Measurements from ENCODE around the gene CD99L2. TPM values are rescaled to one million over a fixed set of nuclear protein-coding genes. Genes with fewer than 3 reads are reported as not detected.

Gene CD99L2
- total RNA-seq, 1 experiment from 2014 or later, result 9.4 TPM

- ChIA-PET CTCF (interaction anchor here (2.2 kb wide), 1 partner anchor 8 kb away, joined by 5 read pairs; no protein-coding TSS in a partner anchor), POLR2A (interaction anchor here (0.6 kb wide), 1 partner anchor 303 kb away, joined by 4 read pairs; no protein-coding TSS in a partner anchor)
- DNase-seq (ENCODE audit: low spot score) (no peak), ATAC-seq (no peak)
- H3K4me1 Mint-ChIP-seq, result peaks cover 35% of the 10 kb centered on the region
- H3K27ac Mint-ChIP-seq, result no peak overlapping the region
- H3K36me3 Mint-ChIP-seq, result peaks cover 13% of the 10 kb centered on the region; the same call in 1 of the 2 replicates
- no peaks in the 10 kb centered on the region for H3K27me3 Mint-ChIP-seq (ENCODE audit: low read depth)
- TF ChIP-seq FOXJ3 (CRISPR knock-in tag; IDR thresholded peaks at IDR 0.05; ENCODE audit: borderline replicate concordance) (no peak), OVOL2 (CRISPR knock-in tag; IDR thresholded peaks at IDR 0.05; ENCODE audit: borderline replicate concordance) (no peak), ATF6 (CRISPR knock-in tag; IDR thresholded peaks at IDR 0.05) (no peak), PREB (CRISPR knock-in tag; IDR thresholded peaks at IDR 0.05; ENCODE audit: borderline replicate concordance) (no peak), ESRRA (CRISPR knock-in tag; IDR thresholded peaks at IDR 0.05; ENCODE audit: borderline replicate concordance) (no peak), ELF4 (CRISPR knock-in tag; IDR thresholded peaks at IDR 0.05; ENCODE audit: low read depth) (no peak), GTF2I (CRISPR knock-in tag; conservative IDR thresholded peaks at IDR 0.05) (no peak), MYBL2 (CRISPR knock-in tag; IDR thresholded peaks at IDR 0.05) (no peak), ZNF423 (CRISPR knock-in tag; IDR thresholded peaks at IDR 0.05) (no peak), NR1H2 (CRISPR knock-in tag; IDR thresholded peaks at IDR 0.05) (no peak)
- no peaks in the 10 kb centered on the region for H3K9me3 Mint-ChIP-seq
- no peak overlapping the region for H3K4me3 Mint-ChIP-seq
Measured at GRCh38 chrX:150774798-150775568, 123.5 kb downstream of the CD99L2 start.

GRCh38 chrX:150773634-150774033 lies 124.8 kb downstream of the CD99L2 start:
- H3K27ac Mint-ChIP-seq, result no peak overlapping the region
- CTCF ChIA-PET, result interaction anchor here (0.6 to 2.5 kb wide), 3 partner anchors 210 to 308 kb away, joined by 3 to 90 read pairs (median 3); partner anchors contain the start of gene HMGB3
- peaks cover 13% of the 10 kb centered on the region; the same call in 1 of the 2 replicates for H3K36me3 Mint-ChIP-seq
- DNase-seq (ENCODE audit: low spot score), result no peak
- TF ChIP-seq ARID4B (CRISPR knock-in tag; IDR thresholded peaks at IDR 0.05; ENCODE audit: borderline replicate concordance) (no peak), NR1H2 (CRISPR knock-in tag; IDR thresholded peaks at IDR 0.05) (no peak), MYBL2 (CRISPR knock-in tag; IDR thresholded peaks at IDR 0.05) (no peak), ZBTB21 (CRISPR knock-in tag; IDR thresholded peaks at IDR 0.05; ENCODE audit: borderline replicate concordance) (no peak), ZNF263 (CRISPR knock-in tag; IDR thresholded peaks at IDR 0.05; ENCODE audit: low read depth) (no peak), GABPB1 (CRISPR knock-in tag; IDR thresholded peaks at IDR 0.05) (no peak), ZNF317 (CRISPR knock-in tag; IDR thresholded peaks at IDR 0.05; ENCODE audit: borderline replicate concordance, low read depth) (no peak), ATF1 (CRISPR knock-in tag; IDR thresholded peaks at IDR 0.05) (no peak), GTF2I (CRISPR knock-in tag; conservative IDR thresholded peaks at IDR 0.05) (no peak), ELF4 (CRISPR knock-in tag; IDR thresholded peaks at IDR 0.05; ENCODE audit: low read depth) (no peak), FOXJ3 (CRISPR knock-in tag; IDR thresholded peaks at IDR 0.05; ENCODE audit: borderline replicate concordance) (no peak), TCF7 (CRISPR knock-in tag; IDR thresholded peaks at IDR 0.05; ENCODE audit: low read depth) (no peak)
- H3K4me3 Mint-ChIP-seq, result no peak overlapping the region
- H3K27me3 Mint-ChIP-seq (ENCODE audit: low read depth), result no peaks in the 10 kb centered on the region
- no peak for ATAC-seq
- no peaks in the 10 kb centered on the region for H3K9me3 Mint-ChIP-seq
- H3K4me1 Mint-ChIP-seq, result peaks cover 26% of the 10 kb centered on the region
- POLR2A ChIA-PET, result no interaction called here
